Measurements from ENCODE around the gene EFCAB11. TPM values are rescaled to one million over a fixed set of nuclear protein-coding genes. Genes with fewer than 3 reads are reported as not detected.

The EFCAB11 gene
- total RNA-seq, 4 donors from 2014 or later: 0.93 to 9.6 (median 3.1) TPM

DNA sequence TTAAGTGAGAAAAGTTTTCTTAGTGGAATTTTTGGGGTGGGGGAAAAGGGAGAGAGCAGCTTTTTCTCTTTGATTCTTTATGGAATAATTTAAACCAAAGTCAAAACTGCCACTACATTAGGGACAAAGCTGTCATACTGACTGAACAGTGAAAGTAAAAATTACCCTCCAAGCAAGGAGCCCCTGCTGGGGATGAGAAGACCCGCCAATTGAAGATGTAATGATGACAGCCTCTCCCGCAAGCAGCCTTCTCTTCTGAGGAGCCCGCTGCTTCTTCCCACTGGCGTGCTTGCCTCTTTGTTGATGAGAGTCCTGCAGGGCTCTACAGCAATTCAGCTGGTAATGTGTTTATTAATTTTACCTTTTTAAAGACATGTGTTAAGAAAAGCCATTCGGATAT is 151.0 kb downstream of the EFCAB11 start:
- H3K27me3 ChIP-seq: no peaks in the 10 kb centered on the region
- H3K27ac ChIP-seq: no peak overlapping the region
- WGBS, 2 donors (ENCODE audit: low coverage in 1 of 2): 94 to 100% methylated on average over 5 of the region's 5 CpGs
- TF ChIP-seq EP300 (IDR thresholded peaks at IDR 0.05): no peak
- TF ChIP-seq, protein P1, sequence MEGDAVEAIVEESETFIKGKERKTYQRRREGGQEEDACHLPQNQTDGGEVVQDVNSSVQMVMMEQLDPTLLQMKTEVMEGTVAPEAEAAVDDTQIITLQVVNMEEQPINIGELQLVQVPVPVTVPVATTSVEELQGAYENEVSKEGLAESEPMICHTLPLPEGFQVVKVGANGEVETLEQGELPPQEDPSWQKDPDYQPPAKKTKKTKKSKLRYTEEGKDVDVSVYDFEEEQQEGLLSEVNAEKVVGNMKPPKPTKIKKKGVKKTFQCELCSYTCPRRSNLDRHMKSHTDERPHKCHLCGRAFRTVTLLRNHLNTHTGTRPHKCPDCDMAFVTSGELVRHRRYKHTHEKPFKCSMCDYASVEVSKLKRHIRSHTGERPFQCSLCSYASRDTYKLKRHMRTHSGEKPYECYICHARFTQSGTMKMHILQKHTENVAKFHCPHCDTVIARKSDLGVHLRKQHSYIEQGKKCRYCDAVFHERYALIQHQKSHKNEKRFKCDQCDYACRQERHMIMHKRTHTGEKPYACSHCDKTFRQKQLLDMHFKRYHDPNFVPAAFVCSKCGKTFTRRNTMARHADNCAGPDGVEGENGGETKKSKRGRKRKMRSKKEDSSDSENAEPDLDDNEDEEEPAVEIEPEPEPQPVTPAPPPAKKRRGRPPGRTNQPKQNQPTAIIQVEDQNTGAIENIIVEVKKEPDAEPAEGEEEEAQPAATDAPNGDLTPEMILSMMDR (IDR thresholded peaks at IDR 0.05): no peak
- no peak for TF ChIP-seq POLR2A (IDR thresholded peaks at IDR 0.05)
- no peak for TF ChIP-seq POLR2AphosphoS5 (IDR thresholded peaks at IDR 0.05)
- no peaks in the 10 kb centered on the region for H3K9me3 ChIP-seq
- H3K36me3 ChIP-seq: no peaks in the 10 kb centered on the region
- no peaks in the 10 kb centered on the region for H3K4me1 ChIP-seq
- ATAC-seq: no peak
- no peak overlapping the region for H3K4me3 ChIP-seq

DNA sequence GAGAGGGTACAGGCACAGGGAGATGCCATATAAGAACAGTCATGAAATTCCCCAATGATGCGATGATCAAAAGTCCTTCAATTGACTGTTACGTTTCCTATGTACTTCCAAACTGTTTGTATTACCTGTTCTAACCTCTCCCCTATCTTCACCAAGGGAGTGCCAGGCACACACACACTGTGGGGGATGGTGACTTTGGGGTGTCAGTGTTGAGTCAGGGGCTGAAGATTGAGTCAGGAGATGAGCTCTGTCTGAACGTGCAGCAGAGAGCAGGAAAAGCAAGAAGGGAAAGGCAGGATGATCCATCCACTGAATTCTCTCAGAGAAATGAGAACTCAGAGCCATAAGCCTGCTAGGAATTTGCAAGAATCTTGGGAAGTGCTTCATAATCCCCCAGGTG is 153.4 kb downstream of the EFCAB11 start:
- no peak overlapping the region for H3K4me3 ChIP-seq
- TF ChIP-seq, protein P1 (IDR thresholded peaks at IDR 0.05): no peak
- TF ChIP-seq POLR2AphosphoS5 (IDR thresholded peaks at IDR 0.05): no peak
- no peak for TF ChIP-seq POLR2A (IDR thresholded peaks at IDR 0.05)
- TF ChIP-seq EP300 (IDR thresholded peaks at IDR 0.05): no peak
- no peaks in the 10 kb centered on the region for H3K9me3 ChIP-seq
- no peaks in the 10 kb centered on the region for H3K4me1 ChIP-seq
- H3K27me3 ChIP-seq: no peaks in the 10 kb centered on the region
- 80 to 89% methylated on average over 3 of the region's 3 CpGs for WGBS, 2 donors (ENCODE audit: low coverage in 1 of 2)
- no peak overlapping the region for H3K27ac ChIP-seq
- ATAC-seq: no peak
- no peaks in the 10 kb centered on the region for H3K36me3 ChIP-seq

DNA sequence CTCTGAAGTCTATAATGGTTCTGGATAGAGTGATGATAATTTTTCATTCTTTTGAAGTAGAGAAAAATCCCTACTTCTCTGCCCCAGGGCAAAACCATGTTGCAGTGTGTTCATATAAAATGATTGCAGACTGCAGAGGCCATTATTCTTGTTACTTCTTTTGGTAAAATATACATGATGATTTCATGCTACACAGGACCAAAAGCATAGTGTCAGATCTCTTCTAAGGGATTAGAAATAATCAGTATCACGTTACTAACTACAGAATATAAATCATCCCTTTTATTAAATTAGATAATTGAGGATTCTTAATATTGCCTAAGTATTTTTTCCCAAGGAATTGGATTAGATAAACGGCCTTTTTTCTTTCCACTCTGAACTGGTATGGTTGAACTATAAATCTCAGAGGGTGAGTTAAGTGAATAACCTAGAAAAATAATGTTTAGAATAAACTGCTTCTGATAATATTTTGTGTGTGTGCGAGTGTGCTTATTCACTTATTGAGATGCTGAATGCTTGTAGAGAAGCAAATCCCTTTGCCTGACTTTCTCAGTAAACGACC is 156.2 kb downstream of the EFCAB11 start:
- no peaks in the 10 kb centered on the region for H3K36me3 ChIP-seq
- no peak for ATAC-seq

DNA sequence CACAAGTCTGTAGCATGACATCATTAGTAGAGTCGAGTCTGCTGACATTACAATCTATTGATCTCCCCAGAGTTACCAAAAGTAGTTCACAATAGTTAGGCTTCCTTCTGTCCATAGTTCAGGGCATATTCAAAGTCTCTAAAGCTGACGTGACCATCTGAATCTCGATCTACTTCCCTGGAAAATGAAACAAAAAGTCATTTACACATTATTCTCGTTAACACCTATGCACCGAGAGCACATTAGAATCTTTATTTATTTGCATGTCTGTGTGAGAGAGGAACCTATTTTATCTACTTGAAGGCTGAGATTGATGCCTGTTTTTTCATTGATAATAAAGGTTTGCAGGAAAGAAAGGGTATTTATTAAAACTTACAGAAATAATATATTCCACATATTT is 157.4 kb downstream of the EFCAB11 start:
- Histone ChIP-seq H3K36me3 (no peaks in the 10 kb centered on the region), H3K4me3 (no peak overlapping the region), H3K27ac (no peak overlapping the region), H3K4me1 (peaks cover 0 to 7% (median 6%) of the 10 kb centered on the region in 3 donors), H3K9me3 (no peaks in the 10 kb centered on the region), H3K27me3 (no peaks in the 10 kb centered on the region)
- WGBS, 2 donors (ENCODE audit: low coverage in 1 of 2): 74 to 76% methylated on average over 5 of the region's 5 CpGs
- TF ChIP-seq POLR2AphosphoS5 (IDR thresholded peaks at IDR 0.05): no peak
- TF ChIP-seq, protein P1 (IDR thresholded peaks at IDR 0.05): no peak
- TF ChIP-seq POLR2A (IDR thresholded peaks at IDR 0.05): no peak
- no peak for TF ChIP-seq EP300 (IDR thresholded peaks at IDR 0.05)
- no peak for ATAC-seq

More for the DNA sequence above, 156.2 kb downstream of the EFCAB11 start:
- TF ChIP-seq POLR2A (IDR thresholded peaks at IDR 0.05): no peak
- no peak for TF ChIP-seq POLR2AphosphoS5 (IDR thresholded peaks at IDR 0.05)
- TF ChIP-seq EP300 (IDR thresholded peaks at IDR 0.05): no peak
- TF ChIP-seq, protein P1 (IDR thresholded peaks at IDR 0.05): no peak
- no peaks in the 10 kb centered on the region for H3K27me3 ChIP-seq
- H3K4me3 ChIP-seq: no peak overlapping the region
- no peaks in the 10 kb centered on the region for H3K9me3 ChIP-seq
- WGBS, 2 donors (ENCODE audit: low coverage in 1 of 2): 54 to 83% methylated on average over 4 of the region's 4 CpGs
- H3K27ac ChIP-seq: no peak overlapping the region
- peaks cover 0 to 7% (median 5%) of the 10 kb centered on the region in 3 donors for H3K4me1 ChIP-seq

DNA sequence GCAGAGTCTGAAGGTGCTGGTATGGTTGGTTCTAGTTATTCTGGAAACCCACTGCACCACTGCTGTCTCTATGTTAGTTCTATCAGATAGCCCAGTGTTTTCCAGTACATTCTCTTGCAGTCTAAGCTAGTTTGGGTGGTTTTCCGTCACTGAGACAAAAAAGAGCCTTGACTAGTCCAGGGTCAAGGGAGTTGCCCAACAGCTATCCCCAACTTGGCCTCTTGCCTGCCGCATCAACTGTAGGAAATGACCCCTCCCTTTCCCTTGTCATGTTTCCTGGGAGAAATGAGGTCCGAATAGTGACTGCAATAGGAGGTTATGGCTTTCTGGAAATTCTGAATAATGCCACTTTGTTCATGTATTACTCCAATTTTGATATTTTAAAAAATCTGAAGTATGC is 160.4 kb downstream of the EFCAB11 start:
- Histone ChIP-seq H3K4me3 (no peak overlapping the region), H3K27me3 (no peaks in the 10 kb centered on the region), H3K27ac (peak overlapping the region in 3 of 4 donors; percentile 52 to 77 (median 63)), H3K9me3 (no peaks in the 10 kb centered on the region), H3K4me1 (peaks cover 0 to 7% (median 6%) of the 10 kb centered on the region in 3 donors), H3K36me3 (no peaks in the 10 kb centered on the region)
- peak; percentile 44 for TF ChIP-seq POLR2AphosphoS5 (IDR thresholded peaks at IDR 0.05)
- TF ChIP-seq, protein P1 (IDR thresholded peaks at IDR 0.05): no peak
- ATAC-seq: peak; percentile 52
- 50 to 75% methylated on average over 1 to 2 of the region's 3 CpGs for WGBS, 2 donors (ENCODE audit: low coverage in 1 of 2)

Measured in gastroesophageal sphincter (tissue), 4 donors.